DOHH2 (cell line): ENCODE measurements around the gene GLB1L.
"Not testable (repeated sequence)": the region's sequence is repeated elsewhere in the genome, so short reads cannot be mapped to it uniquely, and the experiment has no call there.

ENCODE experiments used
- CTCF ChIP-seq: fragments of 200-600 bp; sonication (generic); IDR thresholded peaks from one replicate; pipeline ENCODE4 v1.5.1; 2014; ENCODE audit warnings: antibody characterized with exemption, mild to moderate bottlenecking, low read depth, low read length; ENCODE audit not compliant: poor library complexity, severe bottlenecking
- EZH2phosphoT487 ChIP-seq: fragments of 200-600 bp; sonication (generic); IDR thresholded peaks from 2 replicates; pipeline ENCODE4 v1.6.1; 2017; ENCODE audit warnings: borderline replicate concordance, mild to moderate bottlenecking, antibody characterized with exemption, low read length, moderate library complexity, mixed read lengths

- TF ChIP-seq CTCF, EZH2phosphoT487: not testable (repeated sequence)
Measured at GRCh38 chr2:219287116-219287440, 41.8 kb upstream of the GLB1L start.
